DND-41 (cell line): ENCODE measurements around the gene SYNCRIP.
"Not testable (repeated sequence)": the region's sequence is repeated elsewhere in the genome, so short reads cannot be mapped to it uniquely, and the experiment has no call there.

Source experiments
- ATAC-seq: fragments of 200-7000 bp; cut with Tn5 transposase; 3 replicates; pipeline ENCODE4 v1.9.1; 2021; ENCODE audit warnings: low read depth; ENCODE audit not compliant: insufficient read depth
- DNase-seq: peaks from one replicate; pipeline ENCODE4 v3.0.0-alpha.2; 2020
- H2AFZ ChIP-seq: 2 replicates; pipeline ENCODE4 v1.6.0; 2012; ENCODE audit warnings: low read depth, low read length
- H3K27ac ChIP-seq: 2 replicates; pipeline ENCODE4 v1.5.1; 2012; ENCODE audit warnings: low read length, inconsistent platforms
- H3K27me3 ChIP-seq: fragments of 200-600 bp; sonication (generic); 2 replicates; pipeline ENCODE4 v1.6.0; 2012; ENCODE audit warnings: low read length, mild to moderate bottlenecking, inconsistent platforms; ENCODE audit not compliant: insufficient read depth, poor library complexity
- H3K36me3 ChIP-seq: 2 replicates; pipeline ENCODE4 v1.5.1; 2012; ENCODE audit warnings: low read length, inconsistent platforms; ENCODE audit not compliant: insufficient read depth
- H3K4me1 ChIP-seq: 2 replicates; pipeline ENCODE4 v1.5.1; 2012; ENCODE audit warnings: mild to moderate bottlenecking, low read length; ENCODE audit not compliant: insufficient read depth
- H3K4me2 ChIP-seq: 2 replicates; pipeline ENCODE4 v1.6.0; 2012; ENCODE audit warnings: mild to moderate bottlenecking, moderate library complexity, low read length, inconsistent platforms; ENCODE audit not compliant: insufficient read depth
- H3K4me3 ChIP-seq, 2 experiments: fragments of 200-600 bp in 1 of 2; shearing (Covaris generic) in 1 of 2; 2 replicates each; pipeline ENCODE4 v1.5.1; 2012 to 2016; ENCODE audit warnings: inconsistent platforms in 2 of 2, low read length in 2 of 2, mild to moderate bottlenecking in 2 of 2, low read depth in 1 of 2, moderate library complexity in 1 of 2
- H3K79me2 ChIP-seq: 2 replicates; pipeline ENCODE4 v1.6.0; 2012; ENCODE audit warnings: low read length, inconsistent platforms; ENCODE audit not compliant: insufficient read depth
- H3K9ac ChIP-seq: 2 replicates; pipeline ENCODE4 v1.6.0; 2012; ENCODE audit warnings: low read depth, mild to moderate bottlenecking, inconsistent platforms, low read length, moderate library complexity
- H3K9me3 ChIP-seq: 2 replicates; pipeline ENCODE4 v1.5.1; 2012; ENCODE audit warnings: low read length, moderate library complexity, mild to moderate bottlenecking, inconsistent platforms; ENCODE audit not compliant: insufficient read depth, severe bottlenecking
- H4K20me1 ChIP-seq: 2 replicates; pipeline ENCODE4 v1.6.0; 2012; ENCODE audit warnings: low read length; ENCODE audit not compliant: insufficient read depth
- CTCF ChIP-seq: IDR thresholded peaks from 2 replicates; pipeline ENCODE4 v1.5.1; 2012; ENCODE audit warnings: borderline replicate concordance, low read length, moderate library complexity, mild to moderate bottlenecking; ENCODE audit not compliant: poor library complexity, severe bottlenecking; ENCODE audit errors: extremely low read depth
- EZH2 ChIP-seq: IDR thresholded peaks from 3 replicates; pipeline ENCODE4 v1.6.1; 2012; ENCODE audit warnings: borderline replicate concordance, low read depth, mild to moderate bottlenecking, moderate library complexity, low read length, inconsistent platforms; ENCODE audit not compliant: severe bottlenecking

SYNCRIP gene

GRCh38 chr6:85632164-85632942 is 10.3 kb downstream of the SYNCRIP start:
- Histone ChIP-seq H3K4me3 (no peak overlapping the region), H3K9me3 (no peaks in the 10 kb centered on the region), H3K4me2 (0 out of 2 replicates have a peak overlapping the region, but pooled peaks have one; percentile 1), H3K36me3 (peaks cover 96% of the 10 kb centered on the region), H3K79me2 (peaks cover 97% of the 10 kb centered on the region), H3K27me3 (no peaks in the 10 kb centered on the region), H3K9ac (no peak overlapping the region), H4K20me1 (peaks cover 90% of the 10 kb centered on the region), H3K27ac (no peak overlapping the region), H3K4me1 (peaks cover 51% of the 10 kb centered on the region), H2AFZ (no peak overlapping the region)
- TF ChIP-seq CTCF (no peak), EZH2 (no peak)
- ATAC-seq (no peak), DNase-seq (no peak)

- H2AFZ ChIP-seq, H3K4me2 ChIP-seq, DNase-seq, H3K4me3 ChIP-seq, H3K27me3 ChIP-seq, H3K9me3 ChIP-seq, H3K27ac ChIP-seq, ATAC-seq, H3K9ac ChIP-seq: not testable (repeated sequence)
- Histone ChIP-seq H3K4me1 (peaks cover 43% of the 10 kb centered on the region), H3K79me2 (peaks cover 97% of the 10 kb centered on the region), H4K20me1 (peaks cover 90% of the 10 kb centered on the region), H3K36me3 (peaks cover 96% of the 10 kb centered on the region)
These were observed 11.6 kb downstream of the SYNCRIP start for GRCh38 chr6:85631117-85631516.

GRCh38 chr6:85628353-85628752 is 14.3 kb downstream of the SYNCRIP start:
- Histone ChIP-seq H3K9ac (no peak overlapping the region), H3K4me1 (peaks cover 21% of the 10 kb centered on the region), H2AFZ (no peak overlapping the region), H3K36me3 (peaks cover 96% of the 10 kb centered on the region), H4K20me1 (peaks cover 92% of the 10 kb centered on the region), H3K4me3 (no peak overlapping the region), H3K79me2 (peaks cover 97% of the 10 kb centered on the region), H3K27ac (no peak overlapping the region), H3K9me3 (no peaks in the 10 kb centered on the region), H3K4me2 (no peak overlapping the region; the same call in 1 of the 2 replicates), H3K27me3 (no peaks in the 10 kb centered on the region)
- DNase-seq (no peak), ATAC-seq (no peak)
- no peak for TF ChIP-seq CTCF
- no peak for TF ChIP-seq EZH2

- no peak overlapping the region for H3K9ac ChIP-seq
- no peak for TF ChIP-seq EZH2
- TF ChIP-seq CTCF = no peak
- H3K27me3 ChIP-seq = no peaks in the 10 kb centered on the region
- H3K27ac ChIP-seq = no peak overlapping the region
- H3K4me2 ChIP-seq = no peak overlapping the region
- no peaks in the 10 kb centered on the region for H3K9me3 ChIP-seq
- no peak overlapping the region for H3K4me3 ChIP-seq
- H3K79me2 ChIP-seq = peaks cover 97% of the 10 kb centered on the region
- DNase-seq (no peak), ATAC-seq (no peak)
- H3K4me1 ChIP-seq = no peaks in the 10 kb centered on the region
- no peak overlapping the region for H2AFZ ChIP-seq
- H3K36me3 ChIP-seq = peaks cover 100% of the 10 kb centered on the region
- peaks cover 74% of the 10 kb centered on the region for H4K20me1 ChIP-seq
These were observed 22.4 kb downstream of the SYNCRIP start for GRCh38 chr6:85620308-85620707.
